IMR-90 (cell line): ENCODE measurements around the gene L3MBTL2. TPM values are rescaled to one million over a fixed set of nuclear protein-coding genes. Genes with fewer than 3 reads are reported as not detected.

Experiments used
- ATAC-seq: fragments of 200-7000 bp; cut with Tn5 transposase; 2 replicates; pipeline ENCODE4 v1.9.1; 2020; ENCODE audit warnings: low read depth, mild to moderate bottlenecking, moderate library complexity
- BruUV-seq: library from RNA; stranded (reverse); fragments of 400-500 nt; replicated peaks from 2 replicates; lab custom pipeline; 2021; lab: Mats Ljungman, UMichigan
- CTCF ChIA-PET: fragments of 300-600 bp; formaldehyde crosslinking; extraction: SDS; loops from one replicate; lab custom pipeline; 2021; ENCODE audit warnings: antibody characterized with exemption; lab: Yijun Ruan, JAX
- POLR2A ChIA-PET: fragments of 300-600 bp; sonication (Branson Sonifier 250); formaldehyde crosslinking; loops from one replicate; lab custom pipeline; 2022; ENCODE audit warnings: antibody characterized with exemption; ENCODE audit not compliant: unreplicated experiment; lab: Charles Lee
- DNase-seq: peaks from one replicate; pipeline ENCODE4 v3.0.0; 2013
- H2AFZ ChIP-seq: replicated peaks from 2 replicates; pipeline ENCODE3; 2013; ENCODE audit warnings: low read length, mild to moderate bottlenecking; ENCODE audit not compliant: poor library complexity
- H2AK5ac ChIP-seq: 2 replicates; pipeline ENCODE4 v1.6.1; 2013; ENCODE audit warnings: low read depth, low read length, inconsistent platforms
- H2AK9ac ChIP-seq: replicated peaks from 2 replicates; pipeline ENCODE3; 2013; ENCODE audit warnings: mild to moderate bottlenecking, low read depth, low read length, moderate library complexity; ENCODE audit not compliant: poor library complexity
- H2BK120ac ChIP-seq: 2 replicates; pipeline ENCODE4 v1.6.1; 2013; ENCODE audit warnings: low read depth, low read length, inconsistent platforms
- H2BK15ac ChIP-seq: 3 replicates; pipeline ENCODE4 v1.6.1; 2013; ENCODE audit warnings: low read depth, low read length, inconsistent platforms
- H2BK20ac ChIP-seq: 2 replicates; pipeline ENCODE4 v1.6.1; 2013; ENCODE audit warnings: low read depth, mild to moderate bottlenecking, inconsistent platforms, low read length, moderate library complexity
- H2BK5ac ChIP-seq: 2 replicates; pipeline ENCODE4 v1.6.1; 2013; ENCODE audit warnings: mild to moderate bottlenecking, low read depth, low read length, inconsistent platforms; ENCODE audit not compliant: poor library complexity, severe bottlenecking
- H3K14ac ChIP-seq: replicated peaks from 2 replicates; pipeline ENCODE4 v1.6.1; 2013; ENCODE audit warnings: low read depth, low read length, inconsistent platforms
- H3K18ac ChIP-seq: 2 replicates; pipeline ENCODE4 v1.6.1; 2013; ENCODE audit warnings: low read depth, low read length, control low read depth
- H3K23ac ChIP-seq: 2 replicates; pipeline ENCODE4 v1.6.1; 2013; ENCODE audit warnings: low read depth, low read length, inconsistent platforms
- H3K27ac ChIP-seq: 2 replicates; pipeline ENCODE4 v1.5.1; 2013; ENCODE audit warnings: mild to moderate bottlenecking, control low read depth, low read length; ENCODE audit not compliant: insufficient read depth
- H3K27me3 ChIP-seq: 2 replicates; pipeline ENCODE4 v1.6.1; 2013; ENCODE audit warnings: low read length; ENCODE audit not compliant: control insufficient read depth, insufficient read depth
- H3K36me3 ChIP-seq: 2 replicates; pipeline ENCODE4 v1.6.1; 2013; ENCODE audit warnings: low read length, mixed read lengths; ENCODE audit not compliant: control insufficient read depth, insufficient read depth
- H3K4ac ChIP-seq: 2 replicates; pipeline ENCODE4 v1.6.1; 2013; ENCODE audit warnings: low read depth, low read length, inconsistent platforms
- H3K4me1 ChIP-seq: 2 replicates; pipeline ENCODE4 v1.6.1; 2013; ENCODE audit warnings: low read length, mixed read lengths; ENCODE audit not compliant: control insufficient read depth, insufficient read depth
- H3K4me2 ChIP-seq: 2 replicates; pipeline ENCODE4 v1.6.1; 2013; ENCODE audit warnings: low read depth, mild to moderate bottlenecking, control low read depth, low read length, moderate library complexity
- H3K4me3 ChIP-seq: 2 replicates; pipeline ENCODE4 v1.5.1; 2013; ENCODE audit warnings: low read depth, mild to moderate bottlenecking, control low read depth, low read length, moderate library complexity; ENCODE audit not compliant: insufficient read depth
- H3K56ac ChIP-seq: 2 replicates; pipeline ENCODE4 v1.6.1; 2013; ENCODE audit warnings: low read length, inconsistent platforms; ENCODE audit not compliant: insufficient read depth; ENCODE audit errors: extremely low read depth
- H3K79me1 ChIP-seq, 2 experiments: 2 replicates each; pipeline ENCODE4 v1.6.1; 2013; ENCODE audit warnings: low read length in 2 of 2, inconsistent platforms in 1 of 2, low read depth in 1 of 2
- H3K9ac ChIP-seq: 2 replicates; pipeline ENCODE4 v1.6.1; 2013; ENCODE audit warnings: low read depth, low read length, control low read depth
- H3K9me1 ChIP-seq: 2 replicates; pipeline ENCODE4 v1.6.1; 2013; ENCODE audit warnings: low read length, inconsistent platforms; ENCODE audit not compliant: insufficient read depth
- H3K9me3 ChIP-seq: 2 replicates; pipeline ENCODE4 v1.6.1; 2013; ENCODE audit warnings: low read length; ENCODE audit not compliant: control insufficient read depth, insufficient read depth
- H4K20me1 ChIP-seq: 2 replicates; pipeline ENCODE4 v1.6.1; 2013; ENCODE audit warnings: low read length, inconsistent platforms; ENCODE audit not compliant: insufficient read depth
- H4K5ac ChIP-seq: 2 replicates; pipeline ENCODE4 v1.6.1; 2013; ENCODE audit warnings: mild to moderate bottlenecking, low read depth, low read length, control low read depth
- H4K8ac ChIP-seq, 2 experiments: 2 replicates each; pipeline ENCODE4 v1.6.1; 2013; ENCODE audit warnings: low read depth in 2 of 2, low read length in 2 of 2, control low read depth in 1 of 2, inconsistent platforms in 1 of 2
- H4K91ac ChIP-seq: 2 replicates; pipeline ENCODE4 v1.6.1; 2013; ENCODE audit warnings: low read depth, low read length, inconsistent platforms; ENCODE audit not compliant: insufficient read depth
- BHLHE40 ChIP-seq: fragments of 150-350 bp; IDR thresholded peaks from 2 replicates; pipeline ENCODE4 v1.6.1; 2016; ENCODE audit warnings: mild to moderate bottlenecking, low read depth, low read length
- CEBPB ChIP-seq: IDR thresholded peaks from 2 replicates; pipeline ENCODE4 v1.6.1; 2012; ENCODE audit warnings: low read depth, low read length, improper control_type of control experiment
- CHD1 ChIP-seq: IDR thresholded peaks from 2 replicates; pipeline ENCODE4 v1.6.1; 2012; ENCODE audit warnings: low read depth, low read length, improper control_type of control experiment
- CTCF ChIP-seq: conservative IDR thresholded peaks from 2 replicates; pipeline ENCODE4 v1.5.1; 2012; ENCODE audit warnings: mild to moderate bottlenecking, low read depth, low read length, improper control_type of control experiment
- ELK1 ChIP-seq: fragments of 150-350 bp; IDR thresholded peaks from 2 replicates; pipeline ENCODE4 v1.6.1; 2016; ENCODE audit warnings: low read depth, mild to moderate bottlenecking, low read length, moderate library complexity, borderline replicate concordance
- FOS ChIP-seq: fragments of 150-350 bp; IDR thresholded peaks from 2 replicates; pipeline ENCODE4 v1.6.1; 2016; ENCODE audit warnings: low read depth, low read length
- MAFK ChIP-seq: IDR thresholded peaks from 2 replicates; pipeline ENCODE4 v1.6.1; 2012; ENCODE audit warnings: low read depth, low read length, improper control_type of control experiment
- MAZ ChIP-seq: IDR thresholded peaks from 2 replicates; pipeline ENCODE4 v1.6.1; 2012; ENCODE audit warnings: low read depth, mild to moderate bottlenecking, low read length, improper control_type of control experiment, moderate library complexity, borderline replicate concordance
- POLR2A ChIP-seq: IDR thresholded peaks from 2 replicates; pipeline ENCODE4 v1.6.1; 2012; ENCODE audit warnings: mild to moderate bottlenecking, low read depth, low read length
- RAD21 ChIP-seq: IDR thresholded peaks from 2 replicates; pipeline ENCODE4 v1.6.1; 2012; ENCODE audit warnings: low read length, improper control_type of control experiment
- RCOR1 ChIP-seq: IDR thresholded peaks from 2 replicates; pipeline ENCODE4 v1.6.1; 2012; ENCODE audit warnings: mild to moderate bottlenecking, low read length, improper control_type of control experiment; ENCODE audit not compliant: insufficient replicate concordance
- SMC3 ChIP-seq: fragments of 150-350 bp; IDR thresholded peaks from 2 replicates; pipeline ENCODE4 v1.6.1; 2016; ENCODE audit warnings: low read depth, mild to moderate bottlenecking, antibody characterized with exemption, low read length, moderate library complexity
- USF2 ChIP-seq: fragments of 150-350 bp; IDR thresholded peaks from 2 replicates; pipeline ENCODE4 v1.6.1; 2017; ENCODE audit warnings: mild to moderate bottlenecking, antibody characterized with exemption, low read length, low read depth
- WGBS, 2 experiments: methylation state at CpG; one replicate each; pipeline versions ENCODE4 v1.1.5 to v1.1.7; 2013; ENCODE audit warnings: missing lambda C conversion rate in 2 of 2; ENCODE audit not compliant: insufficient read length in 1 of 2; ENCODE audit errors: extremely low coverage in 2 of 2; 5-methylcytosine and 5-hydroxymethylcytosine counted together
- dilution Hi-C: fragments of 300-500 bp; cut with HindIII; formaldehyde crosslinking; loops from one replicate; pipeline ENCODE4 v1.14.3; 2018; ENCODE audit warnings: low sequenced_read_pairs; ENCODE audit not compliant: unreplicated experiment
- in situ Hi-C: fragments of 300-500 bp; cut with MboI; formaldehyde crosslinking; loops from 3 replicates; pipeline ENCODE4 v1.14.3; 2019; ENCODE audit warnings: low sequenced_read_pairs, inconsistent platforms, mixed read lengths
- intact Hi-C: fragments of 100-400 bp; cut with micrococcal nuclease; formaldehyde crosslinking; loops from 2 replicates; pipeline ENCODE4 v1.10.0; 2022
- polyA plus RNA-seq, 3 experiments: library from polyadenylated mRNA; depleted of rRNA; stranded (reverse); fragments of >200 nt; gene quantifications; 2 replicates each; pipeline ENCODE4 v1.2.3, GENCODE V29; 2012; ENCODE audit warnings: low replicate concordance in 1 of 3
- total RNA-seq: library from RNA; depleted of rRNA; stranded (reverse); fragments of >200 nt; gene quantifications from 2 replicates; pipeline ENCODE4 v1.2.3, GENCODE V29; 2012

The L3MBTL2 gene
- total and polyA plus RNA-seq, 2 of the 4 experiments (the other 2 are of a cell fraction): 20.6 to 25.1 TPM

GRCh38 chr22:41241133-41241676 lies 36.1 kb downstream of the L3MBTL2 start:
- BruUV-seq: no TSS peak

More at GRCh38 chr22:41241133-41241676, 36.1 kb downstream of the L3MBTL2 start:
- Histone ChIP-seq H2BK15ac (no peak overlapping the region), H3K14ac (no peak overlapping the region), H2BK20ac (no peak overlapping the region), H3K4me3 (no peak overlapping the region), H4K91ac (no peak overlapping the region), H4K20me1 (peaks cover 14% of the 10 kb centered on the region), H2AK9ac (no peak overlapping the region), H3K56ac (no peak overlapping the region), H2BK5ac (no peak overlapping the region), H3K4me2 (no peak overlapping the region), H4K5ac (no peak overlapping the region), H3K9me1 (peaks cover 6% of the 10 kb centered on the region; the same call in 1 of the 2 replicates), H2AFZ (no peak overlapping the region), H2AK5ac (no peak overlapping the region), H4K8ac (no peak overlapping the region), H3K9ac (no peak overlapping the region), H3K23ac (no peak overlapping the region), H3K18ac (no peak overlapping the region), H3K9me3 (no peaks in the 10 kb centered on the region), H3K27ac (no peak overlapping the region), H3K4ac (no peak overlapping the region), H3K4me1 (peaks cover 7% of the 10 kb centered on the region; the same call in 1 of the 2 replicates), H3K36me3 (peaks cover 16% of the 10 kb centered on the region), H3K27me3 (no peaks in the 10 kb centered on the region), H2BK120ac (no peak overlapping the region), H3K79me1 (peaks cover 0 to 8% of the 10 kb centered on the region in 2 experiments; a peak in 1 of 4 replicates)
- POLR2A ChIA-PET: interaction anchor here (0.6 kb wide), 1 partner anchor 150 kb away, joined by 3 read pairs; no protein-coding TSS in a partner anchor
- DNase-seq: no peak
- WGBS, 2 experiments: no CpG with 5 or more reads among the region's 7 CpGs
- in situ Hi-C loops (no loop called here), intact Hi-C loops (no loop called here), dilution Hi-C loops (no loop called here)
- ATAC-seq: no peak
- TF ChIP-seq USF2 (no peak), MAFK (no peak), BHLHE40 (no peak), CTCF (no peak), CEBPB (no peak), RCOR1 (no peak), SMC3 (no peak), POLR2A (no peak), ELK1 (no peak), CHD1 (no peak), FOS (no peak), MAZ (no peak), RAD21 (no peak)
- CTCF ChIA-PET: no interaction called here
